HG02571 (cell line): Measurements from ENCODE around the gene FAM171A1.

Experiments used
- ATAC-seq: cut with Tn5 transposase; IDR thresholded peaks from one replicate; pipeline ENCODE4 v1.9.1; 2021; ENCODE audit warnings: mild to moderate bottlenecking, moderate library complexity; ENCODE audit not compliant: unreplicated experiment

FAM171A1 gene

GRCh38 chr10:15252396-15252795 lies 118.7 kb downstream of the FAM171A1 start:
- no peak for ATAC-seq

GRCh38 chr10:15251791-15252380 lies 119.2 kb downstream of the FAM171A1 start:
- no peak for ATAC-seq

GRCh38 chr10:15245530-15245929 lies 125.6 kb downstream of the FAM171A1 start:
- ATAC-seq: no peak

GRCh38 chr10:15244635-15245197 lies 126.4 kb downstream of the FAM171A1 start:
- ATAC-seq: no peak

GRCh38 chr10:15242261-15242840 lies 128.7 kb downstream of the FAM171A1 start:
- ATAC-seq: no peak

- ATAC-seq: no peak
Measured at GRCh38 chr10:15241306-15241705, 129.8 kb downstream of the FAM171A1 start.

GRCh38 chr10:15238555-15239335 lies 132.3 kb downstream of the FAM171A1 start:
- ATAC-seq: no peak

GRCh38 chr10:15237351-15237750 lies 133.7 kb downstream of the FAM171A1 start:
- ATAC-seq: no peak

GRCh38 chr10:15236340-15236739 lies 134.7 kb downstream of the FAM171A1 start:
- no peak for ATAC-seq

GRCh38 chr10:15232279-15232678 lies 138.8 kb downstream of the FAM171A1 start:
- no peak for ATAC-seq

- no peak for ATAC-seq
Measured at GRCh38 chr10:15231426-15231825, 139.7 kb downstream of the FAM171A1 start.

GRCh38 chr10:15230257-15230656 lies 140.8 kb downstream of the FAM171A1 start:
- no peak for ATAC-seq

GRCh38 chr10:15229268-15229667 lies 141.8 kb downstream of the FAM171A1 start:
- no peak for ATAC-seq

GRCh38 chr10:15228426-15228825 lies 142.7 kb downstream of the FAM171A1 start:
- ATAC-seq: no peak

- no peak for ATAC-seq
Measured at GRCh38 chr10:15227611-15228372, 143.3 kb downstream of the FAM171A1 start.

- ATAC-seq: no peak
Measured at GRCh38 chr10:15225511-15225910, 145.6 kb downstream of the FAM171A1 start.

- ATAC-seq: no peak
Measured at GRCh38 chr10:15224948-15225347, 146.1 kb downstream of the FAM171A1 start.

GRCh38 chr10:15223174-15223573 lies 147.9 kb downstream of the FAM171A1 start:
- ATAC-seq: no peak

GRCh38 chr10:15222511-15222910 lies 148.6 kb downstream of the FAM171A1 start:
- ATAC-seq: no peak

- ATAC-seq: no peak
Measured at GRCh38 chr10:15220445-15220844, 150.6 kb downstream of the FAM171A1 start.

GRCh38 chr10:15216700-15217099 lies 154.4 kb downstream of the FAM171A1 start:
- no peak for ATAC-seq
